SK-N-SH (cell line): ENCODE results near the gene DIAPH2. TPM values are rescaled to one million over a fixed set of nuclear protein-coding genes. Genes with fewer than 3 reads are reported as not detected.

Experiments used
- CTCF ChIA-PET: fragments of 300-600, 350-600 bp; formaldehyde crosslinking; extraction: SDS; loops from one replicate; lab custom pipeline; 2021; lab: Yijun Ruan, JAX
- POLR2A ChIA-PET: fragments of 350-600 bp; sonication (Branson Sonifier 250); formaldehyde crosslinking; extraction: SDS; loops from one replicate; lab custom pipeline; 2020; ENCODE audit warnings: antibody characterized with exemption, inconsistent platforms; lab: Yijun Ruan, JAX
- DNase-seq: peaks from one replicate; pipeline ENCODE4 v3.0.0; 2012
- H2AFZ ChIP-seq: fragments of 200-600 bp; sonication (generic); 2 replicates; pipeline ENCODE4 v1.8.1; 2016; ENCODE audit warnings: antibody characterized with exemption, mild to moderate bottlenecking, low read depth
- H3F3A ChIP-seq: fragments of 200-600 bp; sonication (generic); replicated peaks from 2 replicates; pipeline ENCODE3; 2016; ENCODE audit warnings: antibody characterized with exemption, mild to moderate bottlenecking; ENCODE audit not compliant: insufficient read depth
- H3K27ac ChIP-seq, 2 experiments: fragments of 200-500 bp in 1 of 2; fragments of 200-600 bp in 1 of 2; sonication (Bioruptor generic) in 1 of 2; sonication (generic), shearing (Covaris generic) in 1 of 2; 2 replicates each; pipeline versions ENCODE4 v1.5.1 to v1.6.1; 2014 to 2016; ENCODE audit warnings: low read depth in 2 of 2, inconsistent platforms in 1 of 2, low read length in 1 of 2, mild to moderate bottlenecking in 1 of 2, mixed read lengths in 1 of 2
- H3K27me3 ChIP-seq: fragments of 200-600 bp; sonication (generic), shearing (Covaris generic); 2 replicates; pipeline ENCODE4 v1.6.1; 2016; ENCODE audit warnings: mixed run types; ENCODE audit not compliant: insufficient read depth
- H3K36me3 ChIP-seq, 2 experiments: fragments of 200-500 bp in 1 of 2; fragments of 200-600 bp in 1 of 2; sonication (Bioruptor generic) in 1 of 2; sonication (generic) in 1 of 2; replicated peaks in 1 of 2; 2 replicates each; pipeline versions ENCODE3 to v1.5.1; 2014 to 2016; ENCODE audit warnings: low read length in 1 of 2, mild to moderate bottlenecking in 1 of 2; ENCODE audit not compliant: insufficient read depth in 2 of 2, control insufficient read depth in 1 of 2
- H3K4me1 ChIP-seq, 2 experiments: fragments of 200-500 bp in 1 of 2; fragments of 200-600 bp in 1 of 2; sonication (Bioruptor generic) in 1 of 2; sonication (generic), shearing (Covaris generic) in 1 of 2; 2 replicates each; pipeline versions ENCODE4 v1.5.1 to v1.6.1; 2014 to 2016; ENCODE audit warnings: low read depth in 1 of 2, low read length in 1 of 2, mixed run types in 1 of 2; ENCODE audit not compliant: insufficient read depth in 2 of 2, control insufficient read depth in 1 of 2
- H3K4me2 ChIP-seq: fragments of 200-600 bp; sonication (generic), shearing (Covaris generic); 2 replicates; pipeline ENCODE4 v1.6.1; 2017; ENCODE audit warnings: mixed run types
- H3K4me3 ChIP-seq, 2 experiments: fragments of 200-500 bp in 1 of 2; fragments of 200-600 bp in 1 of 2; sonication (Bioruptor generic) in 1 of 2; sonication (generic), shearing (Covaris generic) in 1 of 2; 2 replicates each; pipeline versions ENCODE4 v1.5.1 to v1.8.1; 2014 to 2016; ENCODE audit warnings: low read depth in 2 of 2, inconsistent platforms in 1 of 2, low read length in 1 of 2, mild to moderate bottlenecking in 1 of 2, mixed read lengths in 1 of 2, moderate library complexity in 1 of 2
- H3K79me2 ChIP-seq: fragments of 200-600 bp; sonication (generic); 2 replicates; pipeline ENCODE4 v1.8.1; 2017; ENCODE audit warnings: mild to moderate bottlenecking; ENCODE audit not compliant: insufficient read depth
- H3K9ac ChIP-seq: fragments of 200-600 bp; sonication (generic); 2 replicates; pipeline ENCODE4 v1.6.1; 2017; ENCODE audit warnings: mixed run types
- H3K9me2 ChIP-seq: fragments of 200-600 bp; sonication (generic); 2 replicates; pipeline ENCODE4 v1.6.1; 2017; ENCODE audit warnings: mixed run types
- H3K9me3 ChIP-seq: fragments of 200-600 bp; sonication (generic); 2 replicates; pipeline ENCODE4 v1.6.1; 2017; ENCODE audit warnings: mixed run types, mild to moderate bottlenecking, moderate library complexity
- H4K20me1 ChIP-seq: fragments of 200-600 bp; sonication (generic); 2 replicates; pipeline ENCODE4 v1.6.1; 2017; ENCODE audit warnings: mild to moderate bottlenecking, mixed run types; ENCODE audit not compliant: insufficient read depth
- CHD2 ChIP-seq: fragments of 150-350 bp; IDR thresholded peaks from 2 replicates; pipeline ENCODE4 v1.6.1; 2018; ENCODE audit warnings: low read length; ENCODE audit not compliant: partially characterized antibody
- CTCF ChIP-seq: fragments of 200-600 bp; sonication (generic); IDR thresholded peaks from 2 replicates; pipeline ENCODE4 v1.6.1; 2017; ENCODE audit warnings: antibody characterized with exemption, mild to moderate bottlenecking, moderate library complexity
- FOSL2 ChIP-seq: IDR thresholded peaks from 2 replicates; pipeline ENCODE4 v1.4.0; 2012; ENCODE audit warnings: low read depth, mild to moderate bottlenecking, moderate library complexity, borderline replicate concordance
- FOXJ3 ChIP-seq: sonication (generic); formaldehyde crosslinking; IDR thresholded peaks from 2 replicates; pipeline ENCODE4 v1.5.1; 2020; ENCODE audit warnings: mild to moderate bottlenecking, missing genetic modification reagents
- FOXM1 ChIP-seq: IDR thresholded peaks from 2 replicates; pipeline ENCODE4 v1.4.0; 2012; ENCODE audit warnings: low read depth, mild to moderate bottlenecking
- GABPA ChIP-seq: IDR thresholded peaks from 2 replicates; pipeline ENCODE4 v1.4.0; 2012; ENCODE audit warnings: low read depth, mild to moderate bottlenecking
- GATA2 ChIP-seq: sonication (generic); formaldehyde crosslinking; IDR thresholded peaks from 2 replicates; pipeline ENCODE4 v1.5.0; 2020; ENCODE audit warnings: mild to moderate bottlenecking, missing genetic modification reagents
- JUND ChIP-seq: IDR thresholded peaks from 2 replicates; pipeline ENCODE4 v1.4.0; 2012
- MAX ChIP-seq: IDR thresholded peaks from 2 replicates; pipeline ENCODE4 v1.4.0; 2012; ENCODE audit warnings: low read depth
- NFIC ChIP-seq: IDR thresholded peaks from 2 replicates; pipeline ENCODE4 v1.4.0; 2012; ENCODE audit warnings: borderline replicate concordance
- NRF1 ChIP-seq: IDR thresholded peaks from 2 replicates; pipeline ENCODE4 v1.6.1; 2012; ENCODE audit warnings: low read depth, mild to moderate bottlenecking, low read length
- RAD21 ChIP-seq: IDR thresholded peaks from 2 replicates; pipeline ENCODE4 v1.6.1; 2012; ENCODE audit warnings: mild to moderate bottlenecking, low read length
- RCOR1 ChIP-seq: fragments of 150-350 bp; IDR thresholded peaks from 2 replicates; pipeline ENCODE4 v1.6.1; 2017; ENCODE audit warnings: antibody characterized with exemption, low read length
- RFX5 ChIP-seq: IDR thresholded peaks from 2 replicates; pipeline ENCODE4 v1.6.1; 2012; ENCODE audit warnings: mild to moderate bottlenecking, improper control_type of control experiment, low read length
- SIN3A ChIP-seq: IDR thresholded peaks from 2 replicates; pipeline ENCODE4 v1.6.1; 2012; ENCODE audit warnings: low read depth, mild to moderate bottlenecking, low read length, moderate library complexity, borderline replicate concordance
- SMC3 ChIP-seq: IDR thresholded peaks from 2 replicates; pipeline ENCODE4 v1.6.1; 2012; ENCODE audit warnings: low read depth, low read length, improper control_type of control experiment
- TEAD4 ChIP-seq: IDR thresholded peaks from 2 replicates; pipeline ENCODE4 v1.4.0; 2012; ENCODE audit warnings: mild to moderate bottlenecking, borderline replicate concordance; ENCODE audit not compliant: insufficient read depth
- USF1 ChIP-seq: IDR thresholded peaks from 2 replicates; pipeline ENCODE4 v1.4.0; 2012; ENCODE audit warnings: low read depth, borderline replicate concordance
- USF2 ChIP-seq: fragments of 150-350 bp; IDR thresholded peaks from 2 replicates; pipeline ENCODE4 v1.6.1; 2017; ENCODE audit warnings: antibody characterized with exemption, low read length, low read depth, borderline replicate concordance
- YY1 ChIP-seq: IDR thresholded peaks from 2 replicates; pipeline ENCODE4 v1.4.0; 2012; ENCODE audit warnings: low read depth, mild to moderate bottlenecking
- WGBS: methylation state at CpG from one replicate; pipeline ENCODE4 v1.1.6; 2017; ENCODE audit warnings: low lambda C conversion rate; 5-methylcytosine and 5-hydroxymethylcytosine counted together
- polyA plus RNA-seq, 3 experiments: library from polyadenylated mRNA; depleted of rRNA; stranded (reverse); fragments of >200 nt; gene quantifications; 2 replicates each; pipeline ENCODE4 v1.2.3, GENCODE V29; 2012

The DIAPH2 gene
- polyA plus RNA-seq, 1 of the 3 experiments (the other 2 are of a cell fraction): 1.1 TPM

- Histone ChIP-seq H3K27me3 (no peaks in the 10 kb centered on the region), H3K36me3 (no peaks in the 10 kb centered on the region), H3K9ac (no peak overlapping the region), H3K9me3 (no peaks in the 10 kb centered on the region), H3F3A (no peaks in the 10 kb centered on the region), H4K20me1 (no peaks in the 10 kb centered on the region), H3K79me2 (no peaks in the 10 kb centered on the region), H3K27ac (no peak overlapping the region), H2AFZ (no peak overlapping the region), H3K4me2 (no peak overlapping the region), H3K4me3 (no peak overlapping the region), H3K9me2 (no peaks in the 10 kb centered on the region), H3K4me1 (no peaks in the 10 kb centered on the region)
- no peak for DNase-seq
- TF ChIP-seq RAD21: no peak
- no peak for TF ChIP-seq NFIC
- TF ChIP-seq FOXJ3 (CRISPR knock-in tag): no peak
- CTCF ChIA-PET: no interaction called here
- POLR2A ChIA-PET: no interaction called here
- 32% methylated on average over 1 of the region's 1 CpG for WGBS
Measured at GRCh38 chrX:97416461-97416860, 731.8 kb downstream of the DIAPH2 start.

- H3K27me3 ChIP-seq: no peaks in the 10 kb centered on the region
- no peak overlapping the region for H3K27ac ChIP-seq
- no peak overlapping the region for H3K9ac ChIP-seq
- H3K4me3 ChIP-seq: no peak overlapping the region
- POLR2A ChIA-PET: no interaction called here
- H3K9me3 ChIP-seq: no peaks in the 10 kb centered on the region
- no peak for DNase-seq
- no peak overlapping the region for H2AFZ ChIP-seq
- no peaks in the 10 kb centered on the region for H4K20me1 ChIP-seq
- no peaks in the 10 kb centered on the region for H3K4me1 ChIP-seq
- H3K36me3 ChIP-seq: peaks cover 0 to 5% of the 10 kb centered on the region in 2 experiments
- H3F3A ChIP-seq: no peaks in the 10 kb centered on the region
- H3K4me2 ChIP-seq: no peak overlapping the region
- H3K9me2 ChIP-seq: no peaks in the 10 kb centered on the region
- TF ChIP-seq MAX (no peak), RFX5 (no peak), CHD2 (no peak), NRF1 (no peak), GABPA (no peak), YY1 (no peak), USF2 (no peak), USF1 (no peak), RCOR1 (no peak), SMC3 (no peak), CTCF (no peak), GATA2 (CRISPR knock-in tag) (no peak), SIN3A (no peak), FOSL2 (no peak), TEAD4 (no peak), JUND (no peak), FOXM1 (no peak)
- no peaks in the 10 kb centered on the region for H3K79me2 ChIP-seq
- 47% methylated on average over 5 of the region's 5 CpGs for WGBS
- CTCF ChIA-PET: interaction anchor here (1.4 kb wide), 1 partner anchor 10 kb away, joined by 3 read pairs; no protein-coding TSS in a partner anchor
Measured at GRCh38 chrX:97429101-97429500, 744.5 kb downstream of the DIAPH2 start.
